ENCODE data around the gene ERCC6L2.

- TF ChIP-seq POLR2A (IDR thresholded peaks at IDR 0.05) (no peak), CTCF (IDR thresholded peaks at IDR 0.05) (no peak)
Measured at GRCh38 chr9:95992536-95992935, 117.0 kb downstream of the ERCC6L2 start.
